A549 (cell line): ENCODE measurements around the gene HMG20B. TPM values are rescaled to one million over a fixed set of nuclear protein-coding genes. Genes with fewer than 3 reads are reported as not detected.

Experiments
- ATAC-seq, 2 experiments: fragments of 200-7000 bp in 1 of 2; fragments of >200 bp in 1 of 2; cut with Nextera tagmentation in 1 of 2; cut with Tn5 transposase in 1 of 2; 3 replicates each; pipeline versions ENCODE4 v1.8.0 to v1.9.1; 2018 to 2020; ENCODE audit warnings: mild to moderate bottlenecking in 1 of 2, moderate library complexity in 1 of 2
- CTCF ChIA-PET: fragments of 300-600 bp; sonication (Branson Sonifier 250); formaldehyde crosslinking; extraction: SDS; loops from one replicate; lab custom pipeline; 2021; ENCODE audit warnings: antibody characterized with exemption, inconsistent platforms; lab: Yijun Ruan, JAX
- POLR2A ChIA-PET: fragments of 350-600 bp; formaldehyde crosslinking; extraction: SDS; loops from one replicate; lab custom pipeline; 2021; ENCODE audit warnings: antibody characterized with exemption, inconsistent platforms; lab: Yijun Ruan, JAX
- DNase-seq, 2 experiments: peaks; one replicate each; pipeline versions ENCODE4 v3.0.0 to v3.0.0-alpha.2; 2011 to 2016; ENCODE audit warnings: low read depth in 1 of 2, low spot score in 1 of 2
- FAIRE-seq: peaks from 2 replicates; lab custom pipeline; 2011; peaks lifted over from hg19 to GRCh38; lab: Jason Lieb, UNC
- H3K27ac ChIP-seq, 2 experiments: fragments of >200 bp; sonication (Bioruptor Twin); formaldehyde crosslinking; 3 replicates each; pipeline ENCODE4 v1.5.1; 2016 to 2017
- H3K4me1 ChIP-seq: fragments of >200 bp; sonication (Bioruptor Twin); formaldehyde crosslinking; 3 replicates; pipeline ENCODE4 v1.6.1; 2016
- H3K4me2 ChIP-seq: fragments of >200 bp; sonication (Bioruptor Twin); formaldehyde crosslinking; 3 replicates; pipeline ENCODE4 v1.6.1; 2016
- H3K4me3 ChIP-seq: fragments of >200 bp; sonication (Bioruptor Twin); formaldehyde crosslinking; 3 replicates; pipeline ENCODE4 v1.5.1; 2016
- H3K9me3 ChIP-seq: fragments of >200 bp; sonication (Bioruptor Twin); formaldehyde crosslinking; 3 replicates; pipeline ENCODE4 v1.6.1; 2016
- CBX8 ChIP-seq: fragments of 200-600 bp; sonication (generic); IDR thresholded peaks from 2 replicates; pipeline ENCODE4 v1.6.1; 2016
- ESRRA ChIP-seq: fragments of 150-350 bp; IDR thresholded peaks from 2 replicates; pipeline ENCODE4 v1.6.1; 2014; ENCODE audit warnings: mild to moderate bottlenecking, low read length, borderline replicate concordance
- FOXS1 ChIP-seq: fragments of 250-450 bp; sonication (Bioruptor Pico); IDR thresholded peaks from 2 replicates; pipeline ENCODE4 v1.5.0; 2020; ENCODE audit warnings: mild to moderate bottlenecking, moderate library complexity
- HES2 ChIP-seq: fragments of >200 bp; sonication (Bioruptor Twin); formaldehyde crosslinking; IDR thresholded peaks from 2 replicates; pipeline ENCODE4 v1.6.1; 2016
- HOXA7 ChIP-seq: fragments of 250-450 bp; sonication (Bioruptor Pico); IDR thresholded peaks from 2 replicates; pipeline ENCODE4 v1.5.0; 2020; ENCODE audit warnings: mild to moderate bottlenecking, moderate library complexity
- HOXB13 ChIP-seq: fragments of 250-450 bp; sonication (Bioruptor Pico); IDR thresholded peaks from 2 replicates; pipeline ENCODE4 v1.5.0; 2020; ENCODE audit warnings: low read depth, mild to moderate bottlenecking, moderate library complexity
- KDM5A ChIP-seq: fragments of 200-600 bp; sonication (generic); IDR thresholded peaks from 2 replicates; pipeline ENCODE4 v1.6.1; 2016; ENCODE audit warnings: antibody characterized with exemption, mild to moderate bottlenecking
- MAFK ChIP-seq: fragments of 450-650 bp; IDR thresholded peaks from 2 replicates; pipeline ENCODE4 v1.6.1; 2014; ENCODE audit not compliant: partially characterized antibody
- NFE2L2 ChIP-seq: fragments of 150-350 bp; conservative IDR thresholded peaks from 2 replicates; pipeline ENCODE4 v1.6.1; 2014; ENCODE audit warnings: low read length
- PHF8 ChIP-seq: fragments of 200-600 bp; sonication (generic); IDR thresholded peaks from 2 replicates; pipeline ENCODE4 v1.6.1; 2016; ENCODE audit warnings: low read depth, mild to moderate bottlenecking, antibody characterized with exemption, moderate library complexity, borderline replicate concordance
- RAD21 ChIP-seq, 2 experiments: fragments of >200 bp in 1 of 2; sonication (Bioruptor Twin) in 1 of 2; formaldehyde crosslinking in 1 of 2; IDR thresholded peaks in 1 of 2; conservative IDR thresholded peaks in 1 of 2; 2 replicates in 1 of 2; 3 replicates in 1 of 2; pipeline ENCODE4 v1.6.1; 2012 to 2018; ENCODE audit warnings: inconsistent platforms in 1 of 2
- RARB ChIP-seq: fragments of 250-450 bp; sonication (Bioruptor Pico); IDR thresholded peaks from 2 replicates; pipeline ENCODE4 v1.8.0; 2021; ENCODE audit warnings: mild to moderate bottlenecking, moderate library complexity
- RNF2 ChIP-seq: fragments of 200-600 bp; sonication (generic); IDR thresholded peaks from 2 replicates; pipeline ENCODE4 v1.6.1; 2016; ENCODE audit warnings: low read depth, mild to moderate bottlenecking, antibody characterized with exemption, moderate library complexity, borderline replicate concordance
- SMC3 ChIP-seq: fragments of >200 bp; sonication (Bioruptor Twin); formaldehyde crosslinking; IDR thresholded peaks from 3 replicates; pipeline ENCODE4 v1.6.1; 2018; ENCODE audit warnings: inconsistent platforms
- SREBF2 ChIP-seq: fragments of 450-650 bp; IDR thresholded peaks from 2 replicates; pipeline ENCODE4 v1.6.1; 2014; ENCODE audit warnings: mild to moderate bottlenecking, moderate library complexity
- TFCP2L1 ChIP-seq: fragments of 250-450 bp; sonication (Bioruptor Pico); IDR thresholded peaks from 2 replicates; pipeline ENCODE4 v1.5.0; 2021; ENCODE audit warnings: mild to moderate bottlenecking
- TP53 ChIP-seq: fragments of 250-450 bp; sonication (Bioruptor Pico); IDR thresholded peaks from 2 replicates; pipeline ENCODE4 v1.5.0; 2021; ENCODE audit warnings: mild to moderate bottlenecking, moderate library complexity
- ZFP36 ChIP-seq: fragments of 450-650 bp; IDR thresholded peaks from 2 replicates; pipeline ENCODE4 v1.6.1; 2014; ENCODE audit warnings: borderline replicate concordance; ENCODE audit not compliant: partially characterized antibody
- WGBS: methylation state at CpG from one replicate; pipeline ENCODE4 v1.1.6; 2017; ENCODE audit errors: missing lambda C conversion rate; 5-methylcytosine and 5-hydroxymethylcytosine counted together
- polyA plus RNA-seq, 4 experiments: library from polyadenylated mRNA; depleted of rRNA in 3 of 4; stranded (reverse); fragments of >200 nt; fragmentation: RNase III in 1 of 4; extraction: RNeasy Plus Mini Kit Qiagen cat#74134 plus additional on column Dnase treatment in 1 of 4; gene quantifications; 2 replicates in 3 of 4; 3 replicates in 1 of 4; pipeline ENCODE4 v1.2.3, GENCODE V29; 2011 to 2017
- TF ChIP-seq, protein P1 (sequence below): IDR thresholded peaks from 2 replicates; pipeline ENCODE4 v1.6.1; 2012
- TF ChIP-seq, protein P2 (sequence below): fragments of 250-450 bp; sonication (Bioruptor Pico); IDR thresholded peaks from 2 replicates; pipeline ENCODE4 v1.5.0; 2021; ENCODE audit warnings: mild to moderate bottlenecking, moderate library complexity, borderline replicate concordance
- TF ChIP-seq, protein P3 (sequence below): IDR thresholded peaks from 2 replicates; pipeline ENCODE4 v1.6.1; 2012; ENCODE audit warnings: low read depth, borderline replicate concordance
- TF ChIP-seq, protein P4 (sequence below): fragments of >200 bp; sonication (Bioruptor Twin); formaldehyde crosslinking; IDR thresholded peaks from 3 replicates; pipeline ENCODE4 v1.6.1; 2016

The HMG20B gene
- polyA plus RNA-seq, 2 of the 4 experiments (the other 2 are of a cell fraction) = 24.2 to 47.1 TPM

DNA sequence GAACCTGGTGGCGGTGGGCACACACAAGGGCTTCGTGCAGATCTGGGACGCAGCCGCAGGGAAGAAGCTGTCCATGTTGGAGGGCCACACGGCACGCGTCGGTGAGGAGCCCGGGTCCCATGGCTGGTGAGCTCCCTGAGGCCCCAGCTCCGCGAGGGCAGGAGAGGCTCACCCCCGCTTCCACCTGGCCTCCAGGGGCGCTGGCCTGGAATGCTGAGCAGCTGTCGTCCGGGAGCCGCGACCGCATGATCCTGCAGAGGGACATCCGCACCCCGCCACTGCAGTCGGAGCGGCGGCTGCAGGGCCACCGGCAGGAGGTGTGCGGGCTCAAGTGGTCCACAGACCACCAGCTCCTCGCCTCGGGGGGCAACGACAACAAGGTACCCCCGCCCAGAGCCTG, 41.0 kb upstream of the HMG20B start:
- Histone ChIP-seq H3K4me3 (no peak overlapping the region), H3K27ac (no peak overlapping the region), H3K4me2 (no peak overlapping the region), H3K4me1 (no peaks in the 10 kb centered on the region), H3K9me3 (no peaks in the 10 kb centered on the region)
- 92% methylated on average over 5 of the region's 29 CpGs for WGBS
- FAIRE-seq (no peak), ATAC-seq (no peak), DNase-seq (no peak)
- ChIA-PET POLR2A (no interaction called here), CTCF (interaction anchor here (0.8 kb wide), 1 partner anchor 44 kb away, joined by 5 read pairs; no protein-coding TSS in a partner anchor)
- TF ChIP-seq, protein P1, sequence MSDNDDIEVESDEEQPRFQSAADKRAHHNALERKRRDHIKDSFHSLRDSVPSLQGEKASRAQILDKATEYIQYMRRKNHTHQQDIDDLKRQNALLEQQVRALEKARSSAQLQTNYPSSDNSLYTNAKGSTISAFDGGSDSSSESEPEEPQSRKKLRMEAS = no peak
- TF ChIP-seq MAFK (no peak), NFE2L2 (no peak), TFCP2L1 (CRISPR knock-in tag) (no peak), PHF8 (no peak), HOXB13 (CRISPR knock-in tag) (no peak), ZFP36 (no peak), CBX8 (no peak), RAD21 (conservative IDR thresholded peaks at IDR 0.05 in 1 of 2, IDR thresholded peaks at IDR 0.05 in 1 of 2) (no peak), SREBF2 (no peak), ESRRA (no peak), TP53 (CRISPR knock-in tag) (no peak), RARB (CRISPR knock-in tag) (no peak)
- TF ChIP-seq, protein P2, sequence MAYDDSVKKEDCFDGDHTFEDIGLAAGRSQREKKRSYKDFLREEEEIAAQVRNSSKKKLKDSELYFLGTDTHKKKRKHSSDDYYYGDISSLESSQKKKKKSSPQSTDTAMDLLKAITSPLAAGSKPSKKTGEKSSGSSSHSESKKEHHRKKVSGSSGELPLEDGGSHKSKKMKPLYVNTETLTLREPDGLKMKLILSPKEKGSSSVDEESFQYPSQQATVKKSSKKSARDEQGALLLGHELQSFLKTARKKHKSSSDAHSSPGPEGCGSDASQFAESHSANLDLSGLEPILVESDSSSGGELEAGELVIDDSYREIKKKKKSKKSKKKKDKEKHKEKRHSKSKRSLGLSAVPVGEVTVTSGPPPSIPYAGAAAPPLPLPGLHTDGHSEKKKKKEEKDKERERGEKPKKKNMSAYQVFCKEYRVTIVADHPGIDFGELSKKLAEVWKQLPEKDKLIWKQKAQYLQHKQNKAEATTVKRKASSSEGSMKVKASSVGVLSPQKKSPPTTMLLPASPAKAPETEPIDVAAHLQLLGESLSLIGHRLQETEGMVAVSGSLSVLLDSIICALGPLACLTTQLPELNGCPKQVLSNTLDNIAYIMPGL = no peak
- TF ChIP-seq, protein P3, sequence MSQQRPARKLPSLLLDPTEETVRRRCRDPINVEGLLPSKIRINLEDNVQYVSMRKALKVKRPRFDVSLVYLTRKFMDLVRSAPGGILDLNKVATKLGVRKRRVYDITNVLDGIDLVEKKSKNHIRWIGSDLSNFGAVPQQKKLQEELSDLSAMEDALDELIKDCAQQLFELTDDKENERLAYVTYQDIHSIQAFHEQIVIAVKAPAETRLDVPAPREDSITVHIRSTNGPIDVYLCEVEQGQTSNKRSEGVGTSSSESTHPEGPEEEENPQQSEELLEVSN = no peak

- WGBS = 100% methylated on average over 10 of the region's 33 CpGs
- H3K4me2 ChIP-seq = no peak overlapping the region
- no peak overlapping the region for H3K4me3 ChIP-seq
- DNase-seq = no peak
- no peaks in the 10 kb centered on the region for H3K9me3 ChIP-seq
- TF ChIP-seq RNF2 (no peak), SMC3 (no peak), TP53 (CRISPR knock-in tag) (no peak)
- ATAC-seq = no peak
- no peaks in the 10 kb centered on the region for H3K4me1 ChIP-seq
- no peak for FAIRE-seq
- H3K27ac ChIP-seq = no peak overlapping the region
- ChIA-PET POLR2A (no interaction called here), CTCF (interaction anchor here (0.8 to 1.2 kb wide), 2 partner anchors 43 to 51 kb away, joined by 3 to 5 read pairs (median 4); no protein-coding TSS in a partner anchor)
Observed at GRCh38 chr19:3532154-3532786, 40.5 kb upstream of the HMG20B start.

GRCh38 chr19:3533033-3533432, 39.7 kb upstream of the HMG20B start:
- FAIRE-seq = no peak
- 97% methylated on average over 6 of the region's 17 CpGs for WGBS
- no peak for ATAC-seq
- no peaks in the 10 kb centered on the region for H3K4me1 ChIP-seq
- ChIA-PET POLR2A (no interaction called here), CTCF (interaction anchor here (1.2 kb wide), 2 partner anchors 42 to 52 kb away, joined by 3 to 4 read pairs; no protein-coding TSS in a partner anchor)
- no peak overlapping the region for H3K4me3 ChIP-seq
- H3K4me2 ChIP-seq = no peak overlapping the region
- no peaks in the 10 kb centered on the region for H3K9me3 ChIP-seq
- no peak for DNase-seq
- TF ChIP-seq FOXS1 (CRISPR knock-in tag) (no peak), HES2 (no peak), HOXA7 (CRISPR knock-in tag) (no peak), SMC3 (no peak), KDM5A (no peak)
- TF ChIP-seq, protein P3 = no peak
- TF ChIP-seq, protein P4, sequence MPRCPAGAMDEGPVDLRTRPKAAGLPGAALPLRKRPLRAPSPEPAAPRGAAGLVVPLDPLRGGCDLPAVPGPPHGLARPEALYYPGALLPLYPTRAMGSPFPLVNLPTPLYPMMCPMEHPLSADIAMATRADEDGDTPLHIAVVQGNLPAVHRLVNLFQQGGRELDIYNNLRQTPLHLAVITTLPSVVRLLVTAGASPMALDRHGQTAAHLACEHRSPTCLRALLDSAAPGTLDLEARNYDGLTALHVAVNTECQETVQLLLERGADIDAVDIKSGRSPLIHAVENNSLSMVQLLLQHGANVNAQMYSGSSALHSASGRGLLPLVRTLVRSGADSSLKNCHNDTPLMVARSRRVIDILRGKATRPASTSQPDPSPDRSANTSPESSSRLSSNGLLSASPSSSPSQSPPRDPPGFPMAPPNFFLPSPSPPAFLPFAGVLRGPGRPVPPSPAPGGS = no peak
- H3K27ac ChIP-seq = no peak overlapping the region
